ENCODE results near the gene STK39.

DNA sequence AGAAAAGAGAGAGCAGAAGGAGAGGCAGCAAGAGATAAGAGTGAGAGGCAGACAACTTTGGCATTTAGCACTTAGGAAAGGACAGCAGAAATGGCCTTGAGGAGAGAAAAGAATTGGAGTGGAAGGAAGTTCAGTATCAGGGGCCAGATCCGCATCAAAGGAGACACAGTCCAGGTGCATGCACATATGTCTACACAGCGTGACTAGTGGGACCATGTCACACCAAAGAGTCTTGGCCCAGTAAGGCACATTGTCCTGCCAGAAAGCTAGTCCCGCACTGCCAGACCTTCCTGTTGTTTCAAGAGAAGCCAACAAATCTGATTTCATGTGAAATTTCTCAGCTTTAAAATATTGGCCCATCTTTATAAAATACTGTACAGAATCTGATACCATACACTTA, 8.5 kb upstream of the STK39 start:
- TF ChIP-seq, protein P1, sequence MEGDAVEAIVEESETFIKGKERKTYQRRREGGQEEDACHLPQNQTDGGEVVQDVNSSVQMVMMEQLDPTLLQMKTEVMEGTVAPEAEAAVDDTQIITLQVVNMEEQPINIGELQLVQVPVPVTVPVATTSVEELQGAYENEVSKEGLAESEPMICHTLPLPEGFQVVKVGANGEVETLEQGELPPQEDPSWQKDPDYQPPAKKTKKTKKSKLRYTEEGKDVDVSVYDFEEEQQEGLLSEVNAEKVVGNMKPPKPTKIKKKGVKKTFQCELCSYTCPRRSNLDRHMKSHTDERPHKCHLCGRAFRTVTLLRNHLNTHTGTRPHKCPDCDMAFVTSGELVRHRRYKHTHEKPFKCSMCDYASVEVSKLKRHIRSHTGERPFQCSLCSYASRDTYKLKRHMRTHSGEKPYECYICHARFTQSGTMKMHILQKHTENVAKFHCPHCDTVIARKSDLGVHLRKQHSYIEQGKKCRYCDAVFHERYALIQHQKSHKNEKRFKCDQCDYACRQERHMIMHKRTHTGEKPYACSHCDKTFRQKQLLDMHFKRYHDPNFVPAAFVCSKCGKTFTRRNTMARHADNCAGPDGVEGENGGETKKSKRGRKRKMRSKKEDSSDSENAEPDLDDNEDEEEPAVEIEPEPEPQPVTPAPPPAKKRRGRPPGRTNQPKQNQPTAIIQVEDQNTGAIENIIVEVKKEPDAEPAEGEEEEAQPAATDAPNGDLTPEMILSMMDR (optimal IDR thresholded peaks at IDR 0.05 in 1 of 3, IDR thresholded peaks at IDR 0.05 in 1 of 3, conservative IDR thresholded peaks at IDR 0.05 in 1 of 3; ENCODE audit: extremely low read depth in 1 of 3, insufficient read depth in 2 of 3, low read length in 3 of 3) = no peak
- no peak for TF ChIP-seq EZH2 (IDR thresholded peaks at IDR 0.05; ENCODE audit: low read length)
